Endodermal cell (in vitro differentiated cells): ENCODE results near the gene NLK. TPM values are rescaled to one million over a fixed set of nuclear protein-coding genes. Genes with fewer than 3 reads are reported as not detected.
"Not testable (repeated sequence)": the region's sequence is repeated elsewhere in the genome, so short reads cannot be mapped to it uniquely, and the experiment has no call there.

Source experiments
- DNase-seq: peaks from one replicate; pipeline ENCODE4 v3.0.0-alpha.2; 2017
- H3K27ac ChIP-seq: 2 replicates; pipeline ENCODE4 v1.5.1; 2013; ENCODE audit warnings: mild to moderate bottlenecking, low read depth, low read length, moderate library complexity
- H3K27me3 ChIP-seq: 2 replicates; pipeline ENCODE4 v1.6.1; 2013; ENCODE audit warnings: mild to moderate bottlenecking, low read length, moderate library complexity; ENCODE audit not compliant: insufficient read depth, control insufficient read depth, poor library complexity, severe bottlenecking
- H3K36me3 ChIP-seq: 2 replicates; pipeline ENCODE4 v1.7.0; 2013; ENCODE audit warnings: mild to moderate bottlenecking, low read length, moderate library complexity; ENCODE audit not compliant: control insufficient read depth, insufficient read depth
- H3K4me1 ChIP-seq: one replicate; pipeline ENCODE4 v1.7.0; 2013; ENCODE audit warnings: low read length; ENCODE audit not compliant: control insufficient read depth, insufficient read depth
- H3K4me3 ChIP-seq: 2 replicates; pipeline ENCODE4 v1.5.1; 2013; ENCODE audit warnings: mild to moderate bottlenecking, low read length, moderate library complexity
- H3K9ac ChIP-seq: 2 replicates; pipeline ENCODE4 v1.6.1; 2013; ENCODE audit warnings: mild to moderate bottlenecking, low read length, moderate library complexity; ENCODE audit not compliant: poor library complexity, severe bottlenecking; ENCODE audit errors: extremely low read depth
- H3K9me3 ChIP-seq: 2 replicates; pipeline ENCODE4 v1.6.1; 2013; ENCODE audit warnings: mild to moderate bottlenecking, low read length, moderate library complexity; ENCODE audit not compliant: control insufficient read depth
- H3K27ac Mint-ChIP-seq: 2 replicates; pipeline ENCODE4 v1.8.0; 2020; ENCODE audit warnings: mixed read lengths
- H3K27me3 Mint-ChIP-seq: 2 replicates; pipeline ENCODE4 v1.8.0; 2021; ENCODE audit warnings: mild to moderate bottlenecking, mixed read lengths; ENCODE audit not compliant: insufficient read depth
- H3K36me3 Mint-ChIP-seq: 2 replicates; pipeline ENCODE4 v1.8.0; 2020; ENCODE audit warnings: low read depth, mixed read lengths
- H3K4me1 Mint-ChIP-seq: 2 replicates; pipeline ENCODE4 v1.8.0; 2020; ENCODE audit warnings: mixed read lengths
- H3K4me3 Mint-ChIP-seq: 2 replicates; pipeline ENCODE4 v1.8.0; 2020; ENCODE audit warnings: mild to moderate bottlenecking, moderate library complexity, mixed read lengths
- H3K9me3 Mint-ChIP-seq: 2 replicates; pipeline ENCODE4 v1.8.0; 2020; ENCODE audit warnings: mild to moderate bottlenecking, mixed read lengths
- WGBS, 2 experiments: methylation state at CpG; one replicate each; pipeline versions ENCODE4 v1.1.5 to v1.1.7; 2013; ENCODE audit warnings: missing lambda C conversion rate in 2 of 2, mixed read lengths in 1 of 2; ENCODE audit not compliant: insufficient coverage in 1 of 2, insufficient read length in 1 of 2; 5-methylcytosine and 5-hydroxymethylcytosine counted together
- total RNA-seq, 2 donors: library from RNA; stranded (reverse); fragmentation: NEBNext Ultra II Directional in 1 of 2; extraction: Animal tissue kit (Norgen Biotek cat#: 25700) in 1 of 2; gene quantifications; 2 replicates in 1 of 2; 3 replicates in 1 of 2; pipeline ENCODE4 v1.2.1, GENCODE V29; 2021
- TF ChIP-seq, protein P1 (sequence below): fragments of 200-600 bp; sonication (generic); conservative IDR thresholded peaks from 2 replicates; pipeline ENCODE4 v1.5.0; 2021; ENCODE audit warnings: antibody characterized with exemption, mild to moderate bottlenecking

NLK gene
- total RNA-seq, 2 donors from 2014 or later: 49.2 to 50.3 TPM

DNA sequence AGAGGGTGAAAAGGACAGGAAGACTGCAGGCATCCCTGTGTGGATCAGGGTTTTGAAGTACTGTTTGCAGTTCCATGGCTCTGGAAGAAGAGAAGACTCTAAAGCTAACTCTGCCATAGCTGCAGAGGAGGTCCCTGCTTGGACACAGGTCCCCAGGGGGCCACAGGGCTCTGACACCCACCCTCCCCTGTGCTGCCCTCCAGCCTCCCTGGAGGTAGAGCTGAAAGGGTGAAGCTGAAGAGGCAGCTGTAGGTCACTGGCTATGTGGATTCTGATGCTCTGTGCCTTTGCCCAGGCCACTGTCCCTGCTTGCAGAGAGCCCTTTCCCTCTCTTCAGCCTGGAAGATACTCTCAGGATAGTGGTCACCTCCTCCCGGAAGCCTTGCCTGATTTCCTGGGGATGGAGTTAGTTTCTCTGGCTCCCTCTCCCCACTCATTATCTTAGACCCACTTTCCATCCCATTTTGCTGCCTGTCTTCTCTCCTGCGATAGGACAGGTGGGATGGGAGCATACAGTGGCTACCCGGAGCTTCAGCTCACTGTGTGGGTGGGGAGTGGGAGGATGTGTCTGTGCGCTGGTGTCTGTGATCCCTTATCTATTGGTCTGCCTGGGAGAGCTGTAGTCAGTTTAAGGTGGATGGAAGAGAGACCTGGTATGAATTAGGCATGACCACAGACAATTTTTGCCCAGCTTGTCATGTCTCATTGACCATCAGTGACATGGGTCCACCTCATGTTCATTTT, 186.7 kb downstream of the NLK start:
- no peak overlapping the region for H3K4me3 ChIP-seq
- WGBS, 2 experiments: 93% methylated on average over 4 of the region's 4 CpGs; no CpG with 5 or more reads in 1 of the 2 experiments
- H3K9ac ChIP-seq: no peak overlapping the region
- Mint-ChIP-seq H3K4me3 (peak overlapping the region; percentile 79), H3K4me1 (peaks cover 31% of the 10 kb centered on the region), H3K9me3 (no peaks in the 10 kb centered on the region), H3K27me3 (no peaks in the 10 kb centered on the region), H3K27ac (no peak overlapping the region), H3K36me3 (peaks cover 4% of the 10 kb centered on the region)
- H3K9me3 ChIP-seq: no peaks in the 10 kb centered on the region
- H3K27ac ChIP-seq: no peak overlapping the region
- H3K36me3 ChIP-seq: no peaks in the 10 kb centered on the region
- DNase-seq: no peak
- TF ChIP-seq, protein P1, sequence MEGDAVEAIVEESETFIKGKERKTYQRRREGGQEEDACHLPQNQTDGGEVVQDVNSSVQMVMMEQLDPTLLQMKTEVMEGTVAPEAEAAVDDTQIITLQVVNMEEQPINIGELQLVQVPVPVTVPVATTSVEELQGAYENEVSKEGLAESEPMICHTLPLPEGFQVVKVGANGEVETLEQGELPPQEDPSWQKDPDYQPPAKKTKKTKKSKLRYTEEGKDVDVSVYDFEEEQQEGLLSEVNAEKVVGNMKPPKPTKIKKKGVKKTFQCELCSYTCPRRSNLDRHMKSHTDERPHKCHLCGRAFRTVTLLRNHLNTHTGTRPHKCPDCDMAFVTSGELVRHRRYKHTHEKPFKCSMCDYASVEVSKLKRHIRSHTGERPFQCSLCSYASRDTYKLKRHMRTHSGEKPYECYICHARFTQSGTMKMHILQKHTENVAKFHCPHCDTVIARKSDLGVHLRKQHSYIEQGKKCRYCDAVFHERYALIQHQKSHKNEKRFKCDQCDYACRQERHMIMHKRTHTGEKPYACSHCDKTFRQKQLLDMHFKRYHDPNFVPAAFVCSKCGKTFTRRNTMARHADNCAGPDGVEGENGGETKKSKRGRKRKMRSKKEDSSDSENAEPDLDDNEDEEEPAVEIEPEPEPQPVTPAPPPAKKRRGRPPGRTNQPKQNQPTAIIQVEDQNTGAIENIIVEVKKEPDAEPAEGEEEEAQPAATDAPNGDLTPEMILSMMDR: no peak
- H3K4me1 ChIP-seq: peaks cover 10% of the 10 kb centered on the region
- H3K27me3 ChIP-seq: no peaks in the 10 kb centered on the region

DNA sequence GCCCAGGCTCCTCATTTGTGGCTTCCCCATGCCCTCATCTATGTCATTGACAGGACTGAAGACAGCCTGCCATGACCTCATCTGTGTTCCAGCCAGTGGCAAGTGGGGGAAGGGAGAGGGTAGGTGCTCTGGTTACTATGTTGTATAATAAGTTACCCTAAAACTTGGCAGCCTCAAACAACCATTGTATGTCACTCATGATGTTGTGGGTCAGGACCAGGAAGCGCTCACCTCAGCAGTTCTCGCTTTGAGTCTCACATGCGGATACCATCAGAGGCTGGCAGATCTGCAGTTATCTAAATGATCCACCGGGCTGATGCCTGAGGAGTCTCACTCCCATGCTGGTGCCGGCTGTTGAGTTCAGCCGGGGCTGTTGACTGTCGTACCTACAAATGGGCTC, 187.5 kb downstream of the NLK start:
- Mint-ChIP-seq H3K4me1 (peaks cover 37% of the 10 kb centered on the region), H3K27me3 (no peaks in the 10 kb centered on the region), H3K36me3 (peaks cover 4% of the 10 kb centered on the region), H3K4me3 (no peak overlapping the region), H3K27ac (no peak overlapping the region), H3K9me3 (no peaks in the 10 kb centered on the region)
- WGBS, 2 experiments: 82 to 94% methylated on average over 4 to 7 of the region's 7 CpGs
- no peaks in the 10 kb centered on the region for H3K27me3 ChIP-seq
- no peak overlapping the region for H3K27ac ChIP-seq
- H3K4me1 ChIP-seq: peaks cover 10% of the 10 kb centered on the region
- no peak overlapping the region for H3K9ac ChIP-seq
- no peak overlapping the region for H3K4me3 ChIP-seq
- H3K36me3 ChIP-seq: no peaks in the 10 kb centered on the region
- H3K9me3 ChIP-seq: no peaks in the 10 kb centered on the region
- TF ChIP-seq, protein P1: no peak
- peak; percentile 67 for DNase-seq

DNA sequence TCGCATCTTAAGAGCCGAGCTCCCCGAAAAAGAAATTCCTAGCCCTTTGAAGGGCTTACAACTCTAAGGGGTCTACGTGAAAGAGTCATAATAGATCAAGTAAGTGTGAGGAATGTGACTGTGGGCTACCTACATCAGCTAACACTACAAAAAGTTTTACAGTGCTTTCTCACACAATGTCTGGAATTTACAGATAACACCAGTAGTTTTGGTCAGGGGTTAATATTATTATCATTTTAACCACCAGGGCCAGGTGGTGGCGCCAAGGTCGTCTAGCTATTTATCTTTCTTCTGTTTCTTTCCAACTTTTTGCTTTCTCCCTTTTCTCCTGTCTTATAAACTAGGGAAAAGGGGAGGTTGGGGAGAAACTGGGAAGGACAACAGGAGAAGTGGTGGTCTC, 188.1 kb downstream of the NLK start:
- H3K9ac ChIP-seq, H3K27ac Mint-ChIP-seq, H3K36me3 ChIP-seq, H3K9me3 ChIP-seq, H3K27ac ChIP-seq, H3K36me3 Mint-ChIP-seq, H3K9me3 Mint-ChIP-seq, H3K4me3 Mint-ChIP-seq, DNase-seq, H3K27me3 Mint-ChIP-seq, H3K27me3 ChIP-seq, H3K4me3 ChIP-seq: not testable (repeated sequence)
- peaks cover 10% of the 10 kb centered on the region for H3K4me1 ChIP-seq
- TF ChIP-seq, protein P1: peak; percentile 37
- peaks cover 34% of the 10 kb centered on the region for H3K4me1 Mint-ChIP-seq
- WGBS, 2 experiments: 70 to 92% methylated on average over 3 to 6 of the region's 6 CpGs

DNA sequence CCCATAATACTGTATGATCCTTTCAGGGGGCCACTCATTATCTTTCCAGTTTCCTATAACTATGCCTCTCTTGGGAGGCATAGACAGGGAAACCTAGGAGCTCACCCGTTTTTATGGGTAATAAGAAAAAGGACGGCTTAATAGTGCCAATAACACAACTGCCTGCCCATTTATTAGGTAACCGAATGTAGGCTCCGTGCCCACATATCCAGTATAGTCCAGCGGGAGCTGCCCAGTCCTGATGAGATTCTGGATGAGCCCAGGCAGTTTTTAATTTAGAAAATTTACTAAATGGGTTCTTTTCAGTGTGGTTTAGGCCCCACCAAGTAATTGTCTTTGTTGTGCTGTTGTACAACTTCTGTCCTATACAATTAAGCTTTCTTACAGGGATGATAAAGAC, 189.1 kb downstream of the NLK start:
- not testable (repeated sequence) for DNase-seq, H3K27me3 Mint-ChIP-seq, H3K4me3 ChIP-seq, H3K9me3 ChIP-seq, H3K27ac ChIP-seq, H3K27ac Mint-ChIP-seq, H3K9ac ChIP-seq, H3K36me3 Mint-ChIP-seq, H3K9me3 Mint-ChIP-seq, H3K27me3 ChIP-seq, H3K36me3 ChIP-seq, H3K4me1 ChIP-seq, H3K4me3 Mint-ChIP-seq
- H3K4me1 Mint-ChIP-seq: peaks cover 32% of the 10 kb centered on the region
- 97 to 100% methylated on average over 4 to 5 of the region's 5 CpGs for WGBS, 2 experiments
